Keratinocyte (primary cell): ENCODE data around the gene GALNT8.

Source experiments
- EZH2 ChIP-seq: IDR thresholded peaks from one replicate; pipeline ENCODE4 v1.6.1; 2012; ENCODE audit warnings: inconsistent platforms, mild to moderate bottlenecking, low read length, moderate library complexity
- TF ChIP-seq, protein P1 (sequence below), 3 experiments: IDR thresholded peaks in 1 of 3; conservative IDR thresholded peaks in 1 of 3; optimal IDR thresholded peaks in 1 of 3; 2 replicates in 2 of 3; 3 replicates in 1 of 3; pipeline versions ENCODE3 to v1.5.1; 2011; ENCODE audit warnings: low read length in 3 of 3, mild to moderate bottlenecking in 3 of 3, moderate library complexity in 2 of 3, control low read depth in 1 of 3, inconsistent platforms in 1 of 3; ENCODE audit not compliant: insufficient read depth in 2 of 3; ENCODE audit errors: extremely low read depth in 1 of 3

DNA sequence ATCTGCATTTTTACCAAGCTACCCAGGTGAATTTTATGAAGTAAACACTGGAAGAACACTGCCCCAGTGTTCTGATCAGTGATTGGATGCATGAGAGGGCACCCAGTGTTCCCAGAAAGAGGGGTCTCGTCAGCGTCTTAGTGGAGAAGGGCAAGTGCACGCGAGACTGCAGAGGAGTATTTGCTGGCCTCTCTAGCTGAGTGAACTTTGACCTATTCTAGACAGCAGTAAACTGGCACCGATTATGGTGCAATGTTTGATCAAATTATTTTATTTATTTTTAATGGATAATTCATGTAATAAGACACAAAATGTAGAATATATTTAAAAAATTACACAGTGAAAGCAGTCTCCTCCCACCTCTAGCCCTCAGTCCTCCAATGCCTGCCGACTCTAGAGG is 5.3 kb upstream of the GALNT8 start:
- TF ChIP-seq, protein P1, sequence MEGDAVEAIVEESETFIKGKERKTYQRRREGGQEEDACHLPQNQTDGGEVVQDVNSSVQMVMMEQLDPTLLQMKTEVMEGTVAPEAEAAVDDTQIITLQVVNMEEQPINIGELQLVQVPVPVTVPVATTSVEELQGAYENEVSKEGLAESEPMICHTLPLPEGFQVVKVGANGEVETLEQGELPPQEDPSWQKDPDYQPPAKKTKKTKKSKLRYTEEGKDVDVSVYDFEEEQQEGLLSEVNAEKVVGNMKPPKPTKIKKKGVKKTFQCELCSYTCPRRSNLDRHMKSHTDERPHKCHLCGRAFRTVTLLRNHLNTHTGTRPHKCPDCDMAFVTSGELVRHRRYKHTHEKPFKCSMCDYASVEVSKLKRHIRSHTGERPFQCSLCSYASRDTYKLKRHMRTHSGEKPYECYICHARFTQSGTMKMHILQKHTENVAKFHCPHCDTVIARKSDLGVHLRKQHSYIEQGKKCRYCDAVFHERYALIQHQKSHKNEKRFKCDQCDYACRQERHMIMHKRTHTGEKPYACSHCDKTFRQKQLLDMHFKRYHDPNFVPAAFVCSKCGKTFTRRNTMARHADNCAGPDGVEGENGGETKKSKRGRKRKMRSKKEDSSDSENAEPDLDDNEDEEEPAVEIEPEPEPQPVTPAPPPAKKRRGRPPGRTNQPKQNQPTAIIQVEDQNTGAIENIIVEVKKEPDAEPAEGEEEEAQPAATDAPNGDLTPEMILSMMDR (optimal IDR thresholded peaks at IDR 0.05 in 1 of 3, IDR thresholded peaks at IDR 0.05 in 1 of 3, conservative IDR thresholded peaks at IDR 0.05 in 1 of 3; ENCODE audit: extremely low read depth in 1 of 3, insufficient read depth in 2 of 3, low read length in 3 of 3), result no peak
- no peak for TF ChIP-seq EZH2
